ENCODE results near the gene CPNE5. TPM values are rescaled to one million over a fixed set of nuclear protein-coding genes. Genes with fewer than 3 reads are reported as not detected.
A peak's percentile ranks its signal among the peaks of the same experiment; 100 is the strongest.

Gene CPNE5
- total RNA-seq, 1 experiment from 2014 or later: 0.37 TPM

DNA sequence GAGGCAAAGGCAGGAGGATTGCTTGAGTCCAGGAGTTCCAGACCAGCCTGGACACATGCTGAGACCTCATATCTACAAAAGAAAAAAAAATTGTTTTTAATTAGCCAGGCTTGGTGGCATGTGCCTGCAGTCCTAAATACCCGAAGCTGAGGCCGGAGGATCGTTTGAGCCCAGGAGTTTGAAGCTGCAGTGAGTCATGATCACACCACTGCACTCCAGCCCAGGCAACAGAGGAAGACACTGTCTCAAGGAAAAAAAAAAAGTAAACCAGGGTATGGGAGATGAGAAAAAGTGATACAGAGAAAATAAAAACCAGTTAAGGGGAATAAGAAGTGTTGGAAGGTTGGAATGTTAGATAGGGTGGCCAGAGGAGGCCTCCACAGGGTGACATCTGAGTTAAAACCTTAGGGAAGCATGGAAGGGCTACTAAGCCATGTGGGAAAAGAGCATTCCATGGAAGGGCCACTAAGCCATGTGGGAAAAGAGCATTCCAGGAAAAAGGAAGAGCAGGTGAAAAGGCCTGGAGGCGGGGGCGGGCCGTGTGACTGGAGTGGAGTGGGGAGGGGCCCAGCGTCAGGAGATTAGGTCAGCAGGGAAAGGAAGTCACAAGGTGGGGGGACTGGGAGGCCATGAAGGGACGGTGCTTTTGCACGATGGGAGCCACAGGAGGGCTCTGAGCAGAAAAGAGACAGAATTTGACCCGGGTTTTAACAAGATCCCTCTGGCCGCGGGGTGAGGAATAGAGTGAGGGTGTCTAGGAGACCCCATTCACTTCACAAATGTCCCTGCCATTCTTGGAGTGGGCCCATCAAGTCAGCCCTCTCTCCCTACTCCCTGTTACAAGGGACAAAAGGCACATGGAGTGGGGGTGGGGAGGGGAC lies 18.3 kb downstream of the CPNE5 start:
- H3K9me3 ChIP-seq (ENCODE audit: insufficient read depth, low read depth): no peaks in the 10 kb centered on the region
- no peak overlapping the region for H3K27ac ChIP-seq
- no peak overlapping the region for H3K4me3 ChIP-seq
- H3K4me1 ChIP-seq (replicated peaks; ENCODE audit: insufficient read depth): 0 out of 2 replicates have a peak, but pooled peaks cover 7% of the 10 kb centered on the region
- peak; percentile 43 to 47 for DNase-seq
- H3K36me3 ChIP-seq (ENCODE audit: low read depth): no peaks in the 10 kb centered on the region
- H3K79me2 ChIP-seq (ENCODE audit: low read depth): no peaks in the 10 kb centered on the region
- H3K27me3 ChIP-seq (ENCODE audit: insufficient read depth, low read depth): no peaks in the 10 kb centered on the region
- ChIA-PET CTCF (interaction anchor here (0.5 kb wide), 1 partner anchor 589 kb away, joined by 4 read pairs; no protein-coding TSS in a partner anchor), POLR2A (ENCODE audit: unreplicated experiment) (interaction anchor here (0.6 kb wide), 1 partner anchor 36 kb away, joined by 9 read pairs; no protein-coding TSS in a partner anchor)
- 0 out of 2 replicates have a peak, but pooled peaks cover 7% of the 10 kb centered on the region for H3F3A ChIP-seq (ENCODE audit: insufficient read depth, low read depth)
- no peaks in the 10 kb centered on the region for H4K20me1 ChIP-seq (ENCODE audit: insufficient read depth)
- BruUV-seq (replicated peaks): no TSS peak
- no peak overlapping the region for H2AFZ ChIP-seq
- intact Hi-C loops (cut with micrococcal nuclease; ENCODE audit: unreplicated experiment): no loop called here
- TF ChIP-seq, protein P1, sequence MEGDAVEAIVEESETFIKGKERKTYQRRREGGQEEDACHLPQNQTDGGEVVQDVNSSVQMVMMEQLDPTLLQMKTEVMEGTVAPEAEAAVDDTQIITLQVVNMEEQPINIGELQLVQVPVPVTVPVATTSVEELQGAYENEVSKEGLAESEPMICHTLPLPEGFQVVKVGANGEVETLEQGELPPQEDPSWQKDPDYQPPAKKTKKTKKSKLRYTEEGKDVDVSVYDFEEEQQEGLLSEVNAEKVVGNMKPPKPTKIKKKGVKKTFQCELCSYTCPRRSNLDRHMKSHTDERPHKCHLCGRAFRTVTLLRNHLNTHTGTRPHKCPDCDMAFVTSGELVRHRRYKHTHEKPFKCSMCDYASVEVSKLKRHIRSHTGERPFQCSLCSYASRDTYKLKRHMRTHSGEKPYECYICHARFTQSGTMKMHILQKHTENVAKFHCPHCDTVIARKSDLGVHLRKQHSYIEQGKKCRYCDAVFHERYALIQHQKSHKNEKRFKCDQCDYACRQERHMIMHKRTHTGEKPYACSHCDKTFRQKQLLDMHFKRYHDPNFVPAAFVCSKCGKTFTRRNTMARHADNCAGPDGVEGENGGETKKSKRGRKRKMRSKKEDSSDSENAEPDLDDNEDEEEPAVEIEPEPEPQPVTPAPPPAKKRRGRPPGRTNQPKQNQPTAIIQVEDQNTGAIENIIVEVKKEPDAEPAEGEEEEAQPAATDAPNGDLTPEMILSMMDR (conservative IDR thresholded peaks at IDR 0.05): no peak
- TF ChIP-seq EZH2 (IDR thresholded peaks at IDR 0.05; ENCODE audit: low read depth): no peak
- H3K9me2 ChIP-seq (ENCODE audit: insufficient read depth): no peaks in the 10 kb centered on the region
- H3K4me2 ChIP-seq: no peak overlapping the region

DNA sequence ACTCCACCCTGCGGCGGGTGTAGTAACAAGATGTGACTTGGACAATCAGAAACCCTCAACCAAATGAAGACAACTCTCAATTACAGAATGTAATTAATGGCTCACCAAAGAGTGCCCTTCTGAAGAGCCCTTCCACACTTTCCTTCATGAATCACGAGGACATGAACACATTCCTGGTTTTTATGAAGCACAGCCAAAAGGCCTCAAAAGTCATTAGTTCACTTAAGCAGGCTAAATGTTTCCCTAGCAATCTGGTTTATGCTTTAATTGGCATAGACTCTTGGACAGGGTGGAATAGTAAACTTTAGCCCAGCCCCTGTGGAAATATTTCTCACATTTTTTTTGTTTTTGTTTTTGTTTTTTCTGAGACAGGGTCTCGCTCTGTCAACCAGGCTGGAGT lies 20.5 kb downstream of the CPNE5 start:
- BruUV-seq (replicated peaks): no TSS peak
- POLR2A ChIA-PET (ENCODE audit: unreplicated experiment): no interaction called here

DNA sequence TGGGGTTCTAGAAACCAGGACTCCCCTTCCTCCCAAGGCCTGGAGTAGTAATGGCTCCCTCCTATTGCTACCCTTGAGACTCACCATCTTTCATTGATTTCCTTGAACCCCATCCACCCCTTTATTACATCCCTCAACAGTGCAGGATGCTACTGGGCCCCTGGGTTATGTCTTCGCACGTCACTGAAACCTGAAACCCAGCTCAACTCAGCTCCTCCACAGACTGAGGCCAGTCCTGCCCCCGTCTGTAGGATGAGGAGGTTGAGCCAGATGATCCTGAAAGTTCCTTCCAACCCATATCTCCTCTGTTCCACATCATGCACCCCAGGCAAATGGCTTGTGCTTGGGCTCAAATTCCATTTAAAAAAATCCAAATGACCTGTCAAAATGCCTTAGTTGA lies 21.4 kb downstream of the CPNE5 start:
- Histone ChIP-seq H3K9me2 (ENCODE audit: insufficient read depth) (no peaks in the 10 kb centered on the region), H3K4me2 (no peak overlapping the region), H3K79me2 (ENCODE audit: low read depth) (no peaks in the 10 kb centered on the region), H3K36me3 (ENCODE audit: low read depth) (no peaks in the 10 kb centered on the region), H3K4me1 (replicated peaks; ENCODE audit: insufficient read depth) (0 out of 2 replicates have a peak, but pooled peaks cover 7% of the 10 kb centered on the region), H4K20me1 (ENCODE audit: insufficient read depth) (no peaks in the 10 kb centered on the region), H3K27me3 (ENCODE audit: insufficient read depth, low read depth) (no peaks in the 10 kb centered on the region), H3K9me3 (ENCODE audit: insufficient read depth, low read depth) (no peaks in the 10 kb centered on the region), H3K4me3 (no peak overlapping the region), H3F3A (ENCODE audit: insufficient read depth, low read depth) (0 out of 2 replicates have a peak, but pooled peaks cover 7% of the 10 kb centered on the region), H3K27ac (no peak overlapping the region), H2AFZ (no peak overlapping the region)
- DNase-seq: no peak
- BruUV-seq (replicated peaks): no TSS peak
- ChIA-PET POLR2A (ENCODE audit: unreplicated experiment) (no interaction called here), CTCF (no interaction called here)
- TF ChIP-seq, protein P1 (conservative IDR thresholded peaks at IDR 0.05): no peak
- TF ChIP-seq EZH2 (IDR thresholded peaks at IDR 0.05; ENCODE audit: low read depth): no peak
- intact Hi-C loops (cut with micrococcal nuclease; ENCODE audit: unreplicated experiment): no loop called here

More for the DNA sequence above, 20.5 kb downstream of the CPNE5 start:
- no peak overlapping the region for H3K4me3 ChIP-seq
- intact Hi-C loops (cut with micrococcal nuclease; ENCODE audit: unreplicated experiment): no loop called here
- no peaks in the 10 kb centered on the region for H3K27me3 ChIP-seq (ENCODE audit: insufficient read depth, low read depth)
- H4K20me1 ChIP-seq (ENCODE audit: insufficient read depth): no peaks in the 10 kb centered on the region
- no peak for DNase-seq
- H3K9me2 ChIP-seq (ENCODE audit: insufficient read depth): no peaks in the 10 kb centered on the region
- no peaks in the 10 kb centered on the region for H3K9me3 ChIP-seq (ENCODE audit: insufficient read depth, low read depth)
- H3K4me1 ChIP-seq (replicated peaks; ENCODE audit: insufficient read depth): 0 out of 2 replicates have a peak, but pooled peaks cover 7% of the 10 kb centered on the region
- no peak overlapping the region for H3K4me2 ChIP-seq
- H3K36me3 ChIP-seq (ENCODE audit: low read depth): no peaks in the 10 kb centered on the region
- H2AFZ ChIP-seq: no peak overlapping the region
- H3K79me2 ChIP-seq (ENCODE audit: low read depth): no peaks in the 10 kb centered on the region
- H3F3A ChIP-seq (ENCODE audit: insufficient read depth, low read depth): 0 out of 2 replicates have a peak, but pooled peaks cover 7% of the 10 kb centered on the region
- CTCF ChIA-PET: no interaction called here
- no peak overlapping the region for H3K27ac ChIP-seq
- no peak for TF ChIP-seq EZH2 (IDR thresholded peaks at IDR 0.05; ENCODE audit: low read depth)
- TF ChIP-seq, protein P1 (conservative IDR thresholded peaks at IDR 0.05): no peak

Measured in PC-9 (cell line).